Measurements from ENCODE around the gene ARHGEF7. TPM values are rescaled to one million over a fixed set of nuclear protein-coding genes. Genes with fewer than 3 reads are reported as not detected.

The ARHGEF7 gene
- polyA plus RNA-seq, 1 donor (not counting 4 experiments of a cell fraction or from before 2014, with no cell fraction given): 25.2 TPM

DNA sequence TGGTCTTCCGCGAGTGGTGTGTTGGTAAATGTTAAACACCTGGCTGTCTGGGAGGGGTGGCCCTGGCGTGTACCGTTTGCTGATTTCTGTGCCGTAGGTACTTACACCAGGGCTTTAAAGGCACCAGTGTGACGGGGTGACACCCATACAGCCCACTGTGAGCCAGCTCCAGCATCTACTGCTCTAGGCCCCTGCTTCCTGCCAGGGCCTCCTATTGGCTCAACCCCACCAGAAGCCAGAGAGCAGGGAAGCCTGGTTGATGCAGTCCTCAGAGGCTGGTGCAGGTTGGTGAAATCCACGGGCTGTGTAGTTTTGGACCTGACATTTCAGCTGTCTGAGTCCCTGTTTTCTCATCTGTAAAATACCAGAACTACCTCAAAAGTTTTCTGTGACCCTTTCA, 30.4 kb downstream of the ARHGEF7 start:
- dilution Hi-C loops (cut with MboI; ENCODE audit: extremely low pct_ligation_motif_present, low sequenced_read_pairs): no loop called here
- no peaks in the 10 kb centered on the region for H3K9me1 ChIP-seq (ENCODE audit: control insufficient read depth, extremely low read depth, insufficient read depth, low read length)
- H3K27me3 ChIP-seq (ENCODE audit: control insufficient read depth, extremely low read depth, insufficient read depth, low read length): peaks cover 14% of the 10 kb centered on the region
- DNase-seq (ENCODE audit: low read depth, low spot score) (no peak), FAIRE-seq (no peak)
- no peak overlapping the region for H3K9ac ChIP-seq (ENCODE audit: control insufficient read depth, extremely low read depth, insufficient read depth, low read length)
- H3K36me3 ChIP-seq (ENCODE audit: control insufficient read depth in 2 of 2, extremely low read depth in 1 of 2, insufficient read depth in 2 of 2, low read length in 2 of 2): no peaks in the 10 kb centered on the region
- no peak for TF ChIP-seq EZH2 (IDR thresholded peaks at IDR 0.05; ENCODE audit: low read length)
- TF ChIP-seq, protein P1, sequence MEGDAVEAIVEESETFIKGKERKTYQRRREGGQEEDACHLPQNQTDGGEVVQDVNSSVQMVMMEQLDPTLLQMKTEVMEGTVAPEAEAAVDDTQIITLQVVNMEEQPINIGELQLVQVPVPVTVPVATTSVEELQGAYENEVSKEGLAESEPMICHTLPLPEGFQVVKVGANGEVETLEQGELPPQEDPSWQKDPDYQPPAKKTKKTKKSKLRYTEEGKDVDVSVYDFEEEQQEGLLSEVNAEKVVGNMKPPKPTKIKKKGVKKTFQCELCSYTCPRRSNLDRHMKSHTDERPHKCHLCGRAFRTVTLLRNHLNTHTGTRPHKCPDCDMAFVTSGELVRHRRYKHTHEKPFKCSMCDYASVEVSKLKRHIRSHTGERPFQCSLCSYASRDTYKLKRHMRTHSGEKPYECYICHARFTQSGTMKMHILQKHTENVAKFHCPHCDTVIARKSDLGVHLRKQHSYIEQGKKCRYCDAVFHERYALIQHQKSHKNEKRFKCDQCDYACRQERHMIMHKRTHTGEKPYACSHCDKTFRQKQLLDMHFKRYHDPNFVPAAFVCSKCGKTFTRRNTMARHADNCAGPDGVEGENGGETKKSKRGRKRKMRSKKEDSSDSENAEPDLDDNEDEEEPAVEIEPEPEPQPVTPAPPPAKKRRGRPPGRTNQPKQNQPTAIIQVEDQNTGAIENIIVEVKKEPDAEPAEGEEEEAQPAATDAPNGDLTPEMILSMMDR (optimal IDR thresholded peaks at IDR 0.05 in 1 of 3, IDR thresholded peaks at IDR 0.05 in 1 of 3, conservative IDR thresholded peaks at IDR 0.05 in 1 of 3; ENCODE audit: extremely low read depth in 1 of 3, insufficient read depth in 2 of 3, low read length in 3 of 3): no peak
- H3K9me3 ChIP-seq (ENCODE audit: control insufficient read depth, low read depth, low read length): no peaks in the 10 kb centered on the region
- no peaks in the 10 kb centered on the region for H3K79me2 ChIP-seq (ENCODE audit: control insufficient read depth, insufficient read depth, low read length)
- H4K20me1 ChIP-seq (ENCODE audit: control insufficient read depth, extremely low read depth, insufficient read depth, low read length): no peaks in the 10 kb centered on the region
- no peak overlapping the region for H3K4me2 ChIP-seq (ENCODE audit: control insufficient read depth, extremely low read depth, insufficient read depth, low read depth, low read length)
- H3K27ac ChIP-seq (ENCODE audit: control insufficient read depth, insufficient read depth, low read length): no peak overlapping the region
- H3K4me1 ChIP-seq (ENCODE audit: control insufficient read depth, extremely low read depth, insufficient read depth, low read length): no peaks in the 10 kb centered on the region
- no peak overlapping the region for H3K4me3 ChIP-seq (ENCODE audit: control insufficient read depth in 2 of 3, extremely low read depth in 1 of 3, insufficient read depth in 2 of 3, low read depth in 1 of 3, low read length in 3 of 3)
- H2AFZ ChIP-seq (ENCODE audit: control insufficient read depth, low read length): no peak overlapping the region

DNA sequence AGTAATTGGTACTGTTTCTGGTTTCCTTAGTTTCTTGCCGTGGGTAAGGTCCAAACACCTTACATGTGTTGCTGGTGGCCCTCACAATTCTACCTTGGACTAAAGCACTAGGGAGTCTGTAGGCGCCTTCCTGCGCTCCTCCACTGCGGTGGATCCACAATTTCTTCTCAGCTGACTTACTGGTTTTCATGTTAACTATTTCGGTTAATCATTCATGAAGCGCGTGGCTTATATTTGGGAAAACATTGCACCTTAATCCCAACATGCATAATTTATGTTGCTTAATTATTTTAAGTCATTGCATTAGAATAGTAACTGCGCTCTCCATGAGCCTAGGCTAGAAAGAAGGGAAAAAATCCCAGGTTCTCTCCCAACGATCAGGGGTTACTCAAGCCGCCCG, 37.7 kb downstream of the ARHGEF7 start:
- FAIRE-seq: peak; percentile 34
- no peak for TF ChIP-seq EZH2 (IDR thresholded peaks at IDR 0.05; ENCODE audit: low read length)
- TF ChIP-seq, protein P1 (optimal IDR thresholded peaks at IDR 0.05 in 1 of 3, IDR thresholded peaks at IDR 0.05 in 1 of 3, conservative IDR thresholded peaks at IDR 0.05 in 1 of 3; ENCODE audit: extremely low read depth in 1 of 3, insufficient read depth in 2 of 3, low read length in 3 of 3): no peak

More for the DNA sequence above, 37.7 kb downstream of the ARHGEF7 start:
- Histone ChIP-seq H3K79me2 (ENCODE audit: control insufficient read depth, insufficient read depth, low read length) (peaks cover 32% of the 10 kb centered on the region), H3K9me1 (ENCODE audit: control insufficient read depth, extremely low read depth, insufficient read depth, low read length) (no peaks in the 10 kb centered on the region), H3K4me3 (ENCODE audit: control insufficient read depth in 2 of 3, extremely low read depth in 1 of 3, insufficient read depth in 2 of 3, low read depth in 1 of 3, low read length in 3 of 3) (peak overlapping the region; percentile 81 to 94 (median 92)), H3K4me1 (ENCODE audit: control insufficient read depth, extremely low read depth, insufficient read depth, low read length) (peaks cover 22% of the 10 kb centered on the region), H2AFZ (ENCODE audit: control insufficient read depth, low read length) (peak overlapping the region; percentile 95), H3K36me3 (ENCODE audit: control insufficient read depth in 2 of 2, extremely low read depth in 1 of 2, insufficient read depth in 2 of 2, low read length in 2 of 2) (no peaks in the 10 kb centered on the region), H3K4me2 (ENCODE audit: control insufficient read depth, extremely low read depth, insufficient read depth, low read depth, low read length) (peak overlapping the region; percentile 99), H4K20me1 (ENCODE audit: control insufficient read depth, extremely low read depth, insufficient read depth, low read length) (peaks cover 3% of the 10 kb centered on the region), H3K27ac (ENCODE audit: control insufficient read depth, insufficient read depth, low read length) (peak overlapping the region; percentile 87), H3K9ac (ENCODE audit: control insufficient read depth, extremely low read depth, insufficient read depth, low read length) (peak overlapping the region; percentile 95), H3K27me3 (ENCODE audit: control insufficient read depth, extremely low read depth, insufficient read depth, low read length) (no peaks in the 10 kb centered on the region), H3K9me3 (ENCODE audit: control insufficient read depth, low read depth, low read length) (no peaks in the 10 kb centered on the region)
- no peak for DNase-seq (ENCODE audit: low read depth, low spot score)
- dilution Hi-C loops (cut with MboI; ENCODE audit: extremely low pct_ligation_motif_present, low sequenced_read_pairs): no loop called here
